Effector CD8-positive, alpha-beta T cell (primary cell): ENCODE data around the gene SEPTIN1.
A peak's percentile ranks its signal among the peaks of the same experiment; 100 is the strongest.

Source experiments
- DNase-seq: peaks from one replicate; lab custom pipeline; 2025; lab: John Stamatoyannopoulos, UW

The SEPTIN1 gene

GRCh38 chr16:30377050-30377811 lies 5.1 kb downstream of the SEPTIN1 start:
- DNase-seq = no peak

- no peak for DNase-seq
These were observed 5.9 kb downstream of the SEPTIN1 start for GRCh38 chr16:30376461-30376902.

GRCh38 chr16:30375864-30376263 lies 6.5 kb downstream of the SEPTIN1 start:
- no peak for DNase-seq

DNA sequence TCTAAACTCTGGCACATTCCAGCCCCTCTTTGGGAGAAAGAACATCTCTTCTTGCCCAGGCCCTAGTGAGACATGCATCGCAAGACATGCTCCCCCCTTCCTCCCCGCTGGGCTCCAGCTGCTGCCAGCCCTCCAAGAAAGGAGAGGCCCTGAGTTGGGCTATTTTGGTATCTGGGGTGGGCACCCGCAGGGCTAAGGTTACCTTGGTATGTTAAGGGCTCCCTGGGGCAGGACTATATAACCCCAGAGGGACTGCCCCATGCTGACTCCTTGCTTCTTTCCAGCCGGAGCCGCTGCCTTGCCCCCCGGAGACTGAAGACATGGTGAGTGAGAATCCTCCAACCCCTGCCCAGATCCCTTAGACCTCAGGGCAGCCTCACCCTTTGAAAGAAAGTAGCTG lies 7.8 kb downstream of the SEPTIN1 start, which contains the start of gene MYL11:
MYL11 (plus strand) TSS at position 265 of the 400 bp plus-strand sequence; CDS start at position 321, 56 bp downstream.
- no peak for DNase-seq

DNA sequence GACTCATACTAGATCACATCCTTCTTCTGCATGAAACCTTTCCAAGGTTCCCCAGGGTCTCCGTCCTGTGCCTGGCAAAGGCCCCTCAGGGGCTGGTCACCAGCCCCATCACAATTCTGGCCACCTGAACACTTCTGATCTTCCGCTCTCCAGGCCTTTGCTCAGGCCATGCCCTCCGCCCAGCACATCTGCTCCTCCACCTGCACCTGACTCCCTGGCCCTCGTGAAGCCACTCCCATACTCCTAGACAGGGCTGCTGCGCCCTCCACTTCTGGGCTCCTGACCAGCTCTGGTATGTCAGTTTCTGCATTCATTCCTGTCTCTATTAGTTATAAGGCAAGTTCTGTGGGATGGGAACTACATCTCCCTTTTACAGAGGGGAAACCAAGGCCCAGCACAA lies 9.6 kb downstream of the SEPTIN1 start:
- DNase-seq = no peak

DNA sequence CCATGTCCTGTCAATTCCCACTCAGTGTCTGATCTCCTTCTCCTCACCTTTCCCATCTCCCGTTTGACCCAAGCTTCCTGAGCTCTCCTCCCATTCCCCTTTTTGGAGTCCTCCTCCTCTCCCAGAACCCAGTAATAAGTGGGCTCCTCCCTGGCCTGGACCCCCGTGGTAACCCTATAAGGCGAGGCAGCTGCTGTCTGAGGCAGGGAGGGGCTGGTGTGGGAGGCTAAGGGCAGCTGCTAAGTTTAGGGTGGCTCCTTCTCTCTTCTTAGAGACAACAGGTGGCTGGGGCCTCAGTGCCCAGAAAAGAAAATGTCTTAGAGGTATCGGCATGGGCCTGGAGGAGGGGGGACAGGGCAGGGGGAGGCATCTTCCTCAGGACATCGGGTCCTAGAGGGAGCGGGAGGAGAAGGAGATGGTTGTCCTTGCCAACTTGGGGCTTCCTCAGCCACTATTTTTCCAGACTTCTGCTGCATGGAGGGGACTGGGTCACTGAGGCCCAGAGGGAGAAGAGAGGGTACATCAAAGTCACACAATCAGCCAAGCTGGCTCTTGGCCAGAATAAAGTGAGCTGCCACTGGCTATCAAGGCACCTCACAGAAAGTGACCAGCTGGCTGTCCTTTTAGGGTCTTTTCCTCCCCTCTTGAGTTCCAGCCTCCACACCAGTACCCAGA lies 10.2 kb downstream of the SEPTIN1 start:
- DNase-seq = no peak

DNA sequence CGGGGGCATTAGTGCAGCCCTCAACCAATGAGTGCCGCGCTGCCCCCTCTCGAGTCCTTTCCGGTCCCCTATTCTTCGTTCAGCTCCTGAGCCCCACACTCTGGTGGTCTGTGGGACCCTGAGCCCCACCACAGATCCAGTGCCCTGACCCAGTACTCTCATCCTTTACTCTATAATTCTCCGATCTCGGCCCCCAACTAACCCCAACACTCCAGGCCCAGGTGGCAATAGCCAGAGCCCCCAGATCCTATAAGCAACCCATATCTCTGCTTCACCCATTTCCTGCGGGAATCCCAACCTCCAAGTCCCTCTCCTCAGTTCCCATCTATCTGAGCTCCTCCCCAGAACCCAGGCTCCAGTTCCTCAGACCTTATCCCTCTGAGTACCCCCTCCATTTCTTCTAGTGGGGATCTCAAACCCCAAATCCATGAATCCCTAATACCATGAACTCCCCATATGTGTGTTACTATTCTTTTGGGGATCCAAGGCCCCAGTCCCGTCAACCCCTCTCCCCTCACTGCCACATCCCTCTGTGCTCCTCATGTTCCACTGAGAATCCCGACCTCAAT lies 11.0 kb downstream of the SEPTIN1 start:
- no peak for DNase-seq

DNA sequence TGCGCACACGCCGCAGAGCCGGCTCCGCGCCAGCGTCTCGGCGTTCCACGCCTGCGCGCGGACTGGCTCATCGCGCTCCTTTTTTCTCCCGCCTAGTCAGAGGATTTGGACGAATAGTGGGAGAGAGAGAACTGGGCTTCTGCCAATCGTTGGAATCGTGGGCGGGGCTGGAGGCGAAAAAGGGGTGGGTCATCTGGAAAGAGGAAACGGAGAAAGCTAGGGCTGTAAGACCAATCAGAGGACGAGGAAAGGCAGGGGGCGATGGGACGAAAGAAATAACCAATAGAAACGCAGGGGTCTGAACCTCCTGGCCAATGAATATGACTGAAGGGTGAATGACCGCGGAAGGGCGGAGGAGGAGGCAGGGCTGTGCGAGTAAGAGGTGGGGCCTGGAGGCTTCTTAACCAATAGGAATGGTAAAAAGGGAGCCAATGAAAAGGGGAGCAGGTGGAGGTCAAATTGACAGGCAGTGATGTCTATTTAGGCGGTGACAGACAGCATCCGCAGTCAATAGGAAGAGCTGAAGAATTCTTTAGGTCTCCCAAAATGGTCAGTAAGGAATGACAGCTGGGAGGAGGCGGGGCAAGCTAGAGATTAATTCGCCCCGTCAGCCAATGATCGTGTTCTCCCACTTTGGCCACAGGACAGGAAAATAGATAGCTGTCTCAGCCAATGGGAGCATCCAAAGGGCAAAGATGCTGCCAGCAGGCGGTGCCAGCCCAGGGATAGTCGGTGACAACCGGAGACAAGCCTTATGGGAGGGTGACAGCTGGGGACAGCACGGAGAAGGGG lies 11.7 kb downstream of the SEPTIN1 start, which contains the start of gene TBC1D10B:
TBC1D10B (minus strand) TSS at position 39 of the 792 bp plus-strand sequence. CDS start 311 bp downstream, outside the sequence.
- peak; percentile 99 for DNase-seq

DNA sequence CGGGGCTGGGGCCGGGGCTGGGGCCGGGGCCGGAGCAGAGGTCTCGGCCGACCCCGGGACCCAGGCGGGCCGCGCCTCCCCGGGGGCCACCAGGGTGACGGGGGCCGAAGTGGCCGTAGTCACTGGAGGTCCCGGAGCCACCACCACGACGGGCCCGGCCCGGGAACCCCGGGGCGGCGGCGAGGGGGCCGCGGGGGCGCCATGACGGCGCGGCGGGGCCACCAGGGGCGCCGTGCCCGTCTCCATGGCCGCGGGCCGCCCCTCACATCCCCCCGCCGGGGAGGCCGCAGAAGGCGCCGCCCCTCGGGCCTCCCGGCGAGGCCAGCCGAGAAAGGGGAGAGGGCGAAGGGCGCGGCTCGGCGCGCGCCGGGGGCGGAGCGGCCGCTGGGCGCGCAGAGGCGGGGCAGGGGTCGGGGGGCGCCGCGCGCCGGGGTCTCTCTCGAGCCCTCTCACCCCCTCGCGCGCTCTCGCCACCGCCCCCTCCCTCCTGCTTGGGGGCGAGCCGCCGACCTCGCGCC lies 12.4 kb downstream of the SEPTIN1 start:
- no peak for DNase-seq

- no peak for DNase-seq
These were observed 13.0 kb downstream of the SEPTIN1 start for GRCh38 chr16:30369091-30369937.

- no peak for DNase-seq
These were observed 13.6 kb downstream of the SEPTIN1 start for GRCh38 chr16:30368792-30369090.

DNA sequence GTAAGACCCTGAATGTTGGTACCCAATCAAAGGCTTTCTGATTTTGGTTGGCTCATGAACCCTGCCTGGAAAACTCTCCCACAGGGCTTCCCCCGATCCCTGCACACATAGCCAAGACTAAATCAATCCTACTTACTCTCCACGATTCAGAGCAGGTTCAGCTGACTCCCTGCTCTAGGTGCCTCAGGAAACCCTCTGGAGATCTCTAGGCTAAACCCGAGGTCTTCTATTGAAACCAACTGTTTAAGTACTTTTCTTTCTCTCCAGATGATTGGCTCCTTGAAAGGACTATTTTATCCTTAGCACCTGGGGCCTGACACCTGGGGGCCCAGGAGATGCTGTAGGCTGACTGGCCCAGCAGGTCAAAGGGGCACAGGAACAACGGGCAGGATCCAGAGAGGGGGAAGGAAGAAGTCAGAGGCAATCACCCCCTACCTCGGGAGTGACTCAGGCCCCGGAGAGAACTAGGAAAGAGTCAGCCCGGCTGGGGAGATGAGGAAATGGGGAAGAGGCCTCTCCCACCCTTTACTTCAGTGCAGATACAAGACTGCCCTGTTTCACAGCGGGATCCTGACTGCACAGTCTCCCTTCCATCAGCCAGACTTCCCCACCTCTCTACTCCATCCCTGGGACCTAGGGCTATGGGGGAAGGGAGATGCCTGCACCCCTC lies 14.1 kb downstream of the SEPTIN1 start:
- no peak for DNase-seq

DNA sequence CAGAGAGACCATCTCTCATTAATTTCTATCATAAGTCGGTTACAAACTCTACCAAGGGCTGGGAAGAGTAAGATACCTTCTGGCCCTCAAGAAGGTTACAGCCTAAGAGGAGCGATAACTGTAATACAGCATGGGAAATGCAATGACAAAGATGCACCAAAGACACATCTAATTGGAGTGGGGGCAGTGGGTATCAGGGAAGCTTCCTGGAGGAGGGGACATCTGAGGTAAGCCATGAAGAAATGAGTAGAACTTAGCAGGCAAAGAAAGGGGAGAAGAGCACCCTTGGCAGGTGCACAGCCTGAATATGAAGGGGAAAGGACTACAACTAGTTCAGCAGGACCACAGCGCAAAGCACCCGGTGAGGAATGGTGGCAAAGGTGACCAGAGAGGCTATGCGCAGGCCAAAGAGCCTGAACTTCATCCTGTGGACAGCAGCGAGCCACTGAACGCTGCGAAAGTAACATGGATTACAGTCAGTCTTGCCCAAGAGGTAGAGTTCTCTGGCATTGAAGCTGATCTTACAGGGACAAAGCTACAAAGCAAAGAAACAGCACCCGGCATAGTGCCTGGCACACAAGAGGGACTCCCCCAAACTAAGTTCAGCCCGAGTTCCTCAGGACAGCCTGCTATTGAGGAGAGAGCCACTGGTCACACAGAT lies 14.9 kb downstream of the SEPTIN1 start:
- no peak for DNase-seq

- DNase-seq = no peak
These were observed 15.8 kb downstream of the SEPTIN1 start for GRCh38 chr16:30366511-30366910.

DNA sequence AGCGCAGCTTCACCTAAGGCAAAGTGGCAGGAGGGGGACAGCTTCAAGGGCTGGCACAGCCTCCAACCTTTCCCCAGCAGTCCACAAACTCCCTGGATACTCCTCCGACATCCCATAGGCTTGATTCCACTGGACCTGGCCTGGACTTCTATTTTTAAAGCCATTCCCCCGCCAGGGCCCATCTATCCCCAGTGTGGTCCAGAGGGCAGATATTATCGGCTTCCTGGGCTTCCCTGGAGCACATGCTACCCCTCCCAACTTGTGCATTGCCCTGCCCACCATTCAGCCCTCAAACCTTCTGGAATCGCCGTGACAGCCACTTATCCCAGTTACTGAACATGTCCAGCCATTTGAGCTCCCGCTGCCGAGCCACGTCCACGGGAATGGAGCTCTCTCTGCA lies 17.2 kb downstream of the SEPTIN1 start:
- no peak for DNase-seq

- no peak for DNase-seq
These were observed 21.2 kb downstream of the SEPTIN1 start for GRCh38 chr16:30361180-30361579.

GRCh38 chr16:30359871-30360170 lies 22.5 kb downstream of the SEPTIN1 start:
- no peak for DNase-seq

DNA sequence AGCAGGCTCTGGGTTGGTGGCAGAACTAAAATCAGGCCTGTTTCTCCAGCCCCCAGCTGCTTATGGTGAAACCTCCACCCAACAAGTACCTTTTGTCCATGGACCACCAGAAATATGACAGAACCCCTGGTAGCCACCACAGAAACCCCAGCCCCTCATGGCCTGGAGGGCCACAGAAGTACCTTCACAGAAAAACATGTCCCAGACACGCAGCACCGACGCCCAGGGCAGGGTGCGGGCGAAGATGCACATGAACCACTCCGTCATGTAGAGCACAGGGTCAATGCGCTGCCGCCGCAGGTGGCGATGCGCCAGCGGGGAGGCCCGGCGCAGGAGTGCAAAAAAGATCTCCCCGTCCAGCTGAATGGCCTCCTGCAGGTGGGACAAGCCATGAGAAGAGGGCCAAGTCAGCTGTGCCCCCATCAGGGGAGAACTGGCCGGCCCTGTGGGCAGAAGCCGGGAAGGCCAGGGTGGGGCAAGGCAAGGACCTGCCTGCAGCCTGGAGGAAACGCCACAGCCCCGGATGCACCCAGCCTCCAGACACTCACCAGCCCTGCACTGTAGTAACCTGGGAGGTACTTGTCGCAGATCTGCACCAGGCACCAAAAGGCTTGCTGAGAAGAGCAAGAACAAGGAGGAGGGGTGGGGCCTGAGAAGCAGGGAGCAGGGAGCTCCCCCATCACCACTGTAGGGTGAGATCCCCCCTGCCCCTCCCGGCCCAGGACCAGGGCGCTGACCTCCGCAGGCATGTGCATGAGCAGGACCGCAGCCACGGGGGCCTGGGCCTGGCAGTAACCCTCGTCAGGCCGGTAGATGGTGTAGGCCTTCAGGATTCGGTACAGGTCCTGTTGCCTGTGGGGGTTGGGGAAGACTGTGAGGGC lies 23.1 kb downstream of the SEPTIN1 start:
- DNase-seq = no peak

DNA sequence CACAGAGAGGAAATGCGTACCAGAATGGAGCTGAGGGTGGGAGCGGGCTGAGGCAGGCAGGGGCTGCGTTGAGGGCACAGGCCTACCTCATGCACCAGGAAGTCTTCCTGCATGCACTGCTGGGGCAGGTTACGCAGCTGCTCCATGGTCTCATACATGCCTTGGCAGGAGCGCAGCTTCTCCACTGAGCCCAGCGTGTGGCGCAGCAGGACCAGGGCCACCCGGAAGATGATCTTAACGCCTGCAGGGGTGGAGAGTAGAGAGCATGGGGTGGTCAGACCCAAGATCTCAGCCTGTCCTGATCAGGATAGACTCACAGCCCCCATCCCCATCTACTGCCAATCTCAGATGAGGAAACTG lies 23.8 kb downstream of the SEPTIN1 start:
- no peak for DNase-seq
